SK-N-SH (cell line): ENCODE results near the gene TMEM114.

Experiments used
- TEAD4 ChIP-seq: IDR thresholded peaks from 2 replicates; pipeline ENCODE4 v1.4.0; 2012; ENCODE audit warnings: mild to moderate bottlenecking, borderline replicate concordance; ENCODE audit not compliant: insufficient read depth
- YY1 ChIP-seq: IDR thresholded peaks from 2 replicates; pipeline ENCODE4 v1.4.0; 2012; ENCODE audit warnings: low read depth, mild to moderate bottlenecking
- TF ChIP-seq, protein P1 (sequence below): fragments of 150-350 bp; IDR thresholded peaks from 2 replicates; pipeline ENCODE4 v1.6.1; 2016; ENCODE audit warnings: mild to moderate bottlenecking, low read depth, low read length
- TF ChIP-seq, protein P2 (sequence below): fragments of 200-600 bp; sonication (generic); IDR thresholded peaks from 2 replicates; pipeline ENCODE4 v1.6.1; 2017; ENCODE audit warnings: antibody characterized with exemption, mild to moderate bottlenecking, moderate library complexity

DNA sequence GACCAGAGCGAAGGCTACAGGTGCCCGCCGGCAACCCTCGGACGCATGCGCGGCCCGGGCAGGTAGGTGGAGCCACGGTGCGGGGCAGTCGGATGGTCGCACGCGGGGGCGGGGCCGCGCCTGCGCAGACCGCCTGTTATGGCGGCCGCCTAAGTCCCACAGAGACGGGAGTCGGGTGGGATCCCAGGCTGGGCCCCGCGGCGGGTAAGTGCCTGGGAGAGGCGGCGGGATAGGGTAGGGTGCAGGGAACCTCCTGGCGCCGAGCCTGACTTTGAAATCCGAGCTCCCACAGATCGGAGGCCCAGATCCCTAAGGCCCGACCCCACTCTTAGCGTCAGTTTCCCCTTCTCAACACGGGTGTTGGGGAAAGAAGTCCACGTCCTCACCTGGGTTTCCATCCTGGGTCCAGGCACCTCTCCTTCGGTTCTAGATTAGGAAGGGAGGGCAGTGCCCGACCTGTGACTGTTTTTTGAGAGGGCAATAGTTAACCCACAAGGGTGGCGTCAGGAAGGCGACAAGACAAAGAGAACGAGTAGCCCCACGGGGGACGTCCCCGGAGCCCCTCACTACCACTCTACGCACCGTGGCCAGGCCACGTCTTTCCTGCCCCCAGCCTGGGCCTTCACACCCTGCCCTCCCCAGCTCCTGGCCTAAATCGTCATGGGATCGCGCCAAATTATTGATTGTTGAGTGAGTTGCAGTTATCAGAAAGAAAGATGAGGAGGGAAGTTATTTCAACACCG, 31.4 kb upstream of the TMEM114 start, which contains the start of gene METTL22:
- TF ChIP-seq TEAD4: no peak
- TF ChIP-seq, protein P1, sequence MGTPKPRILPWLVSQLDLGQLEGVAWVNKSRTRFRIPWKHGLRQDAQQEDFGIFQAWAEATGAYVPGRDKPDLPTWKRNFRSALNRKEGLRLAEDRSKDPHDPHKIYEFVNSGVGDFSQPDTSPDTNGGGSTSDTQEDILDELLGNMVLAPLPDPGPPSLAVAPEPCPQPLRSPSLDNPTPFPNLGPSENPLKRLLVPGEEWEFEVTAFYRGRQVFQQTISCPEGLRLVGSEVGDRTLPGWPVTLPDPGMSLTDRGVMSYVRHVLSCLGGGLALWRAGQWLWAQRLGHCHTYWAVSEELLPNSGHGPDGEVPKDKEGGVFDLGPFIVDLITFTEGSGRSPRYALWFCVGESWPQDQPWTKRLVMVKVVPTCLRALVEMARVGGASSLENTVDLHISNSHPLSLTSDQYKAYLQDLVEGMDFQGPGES: no peak
- TF ChIP-seq YY1: peak; percentile 93
- TF ChIP-seq, protein P2, sequence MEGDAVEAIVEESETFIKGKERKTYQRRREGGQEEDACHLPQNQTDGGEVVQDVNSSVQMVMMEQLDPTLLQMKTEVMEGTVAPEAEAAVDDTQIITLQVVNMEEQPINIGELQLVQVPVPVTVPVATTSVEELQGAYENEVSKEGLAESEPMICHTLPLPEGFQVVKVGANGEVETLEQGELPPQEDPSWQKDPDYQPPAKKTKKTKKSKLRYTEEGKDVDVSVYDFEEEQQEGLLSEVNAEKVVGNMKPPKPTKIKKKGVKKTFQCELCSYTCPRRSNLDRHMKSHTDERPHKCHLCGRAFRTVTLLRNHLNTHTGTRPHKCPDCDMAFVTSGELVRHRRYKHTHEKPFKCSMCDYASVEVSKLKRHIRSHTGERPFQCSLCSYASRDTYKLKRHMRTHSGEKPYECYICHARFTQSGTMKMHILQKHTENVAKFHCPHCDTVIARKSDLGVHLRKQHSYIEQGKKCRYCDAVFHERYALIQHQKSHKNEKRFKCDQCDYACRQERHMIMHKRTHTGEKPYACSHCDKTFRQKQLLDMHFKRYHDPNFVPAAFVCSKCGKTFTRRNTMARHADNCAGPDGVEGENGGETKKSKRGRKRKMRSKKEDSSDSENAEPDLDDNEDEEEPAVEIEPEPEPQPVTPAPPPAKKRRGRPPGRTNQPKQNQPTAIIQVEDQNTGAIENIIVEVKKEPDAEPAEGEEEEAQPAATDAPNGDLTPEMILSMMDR: no peak
